WTC11 (cell line): ENCODE data around the gene TUSC7. TPM values are rescaled to one million over a fixed set of nuclear protein-coding genes. Genes with fewer than 3 reads are reported as not detected.

Experiments
- ATAC-seq: fragments of 200-7000 bp; cut with Tn5 transposase; 2 replicates; pipeline ENCODE4 v1.10.0; 2021; ENCODE audit warnings: mild to moderate bottlenecking, moderate library complexity
- CTCF ChIA-PET: fragments of 300-600 bp; sonication (Branson Sonifier 250); formaldehyde crosslinking; loops from one replicate; lab custom pipeline; 2021; ENCODE audit warnings: antibody characterized with exemption; lab: Charles Lee
- POLR2A ChIA-PET: fragments of 350-600 bp; sonication (Branson Sonifier 250); formaldehyde crosslinking; loops from one replicate; lab custom pipeline; 2021; ENCODE audit warnings: antibody characterized with exemption; lab: Charles Lee
- DNase-seq: peaks from one replicate; pipeline ENCODE4 v3.0.0; 2021; ENCODE audit warnings: low spot score
- H3K27ac Mint-ChIP-seq: 2 replicates; pipeline ENCODE4 v1.8.0; 2021; ENCODE audit warnings: mixed read lengths
- H3K27me3 Mint-ChIP-seq: 2 replicates; pipeline ENCODE4 v1.8.0; 2021; ENCODE audit warnings: low read depth, mild to moderate bottlenecking, moderate library complexity, mixed read lengths
- H3K36me3 Mint-ChIP-seq: 2 replicates; pipeline ENCODE4 v1.8.0; 2021; ENCODE audit warnings: mixed read lengths
- H3K4me1 Mint-ChIP-seq: 2 replicates; pipeline ENCODE4 v1.8.0; 2022; ENCODE audit warnings: mixed read lengths
- H3K4me3 Mint-ChIP-seq: 2 replicates; pipeline ENCODE4 v1.8.0; 2021; ENCODE audit warnings: mild to moderate bottlenecking, moderate library complexity, mixed read lengths
- H3K9me3 Mint-ChIP-seq: 2 replicates; pipeline ENCODE4 v1.8.0; 2021; ENCODE audit warnings: mixed read lengths
- ARID4B ChIP-seq: sonication (generic); formaldehyde crosslinking; IDR thresholded peaks from 2 replicates; pipeline ENCODE4 v1.8.0; 2023; ENCODE audit warnings: missing genetic modification reagents, mild to moderate bottlenecking, borderline replicate concordance
- ATF6 ChIP-seq: sonication (generic); formaldehyde crosslinking; IDR thresholded peaks from 2 replicates; pipeline ENCODE4 v1.8.1; 2023; ENCODE audit warnings: mild to moderate bottlenecking, missing genetic modification reagents
- CDX4 ChIP-seq: fragments of 250-450 bp; sonication (Bioruptor Pico); IDR thresholded peaks from 2 replicates; pipeline ENCODE4 v1.9.0; 2021; ENCODE audit warnings: moderate library complexity, mild to moderate bottlenecking, inconsistent platforms, borderline replicate concordance
- CREM ChIP-seq: sonication (generic); formaldehyde crosslinking; IDR thresholded peaks from 2 replicates; pipeline ENCODE4 v1.8.1; 2022; ENCODE audit warnings: mild to moderate bottlenecking, missing genetic modification reagents, moderate library complexity
- E2F4 ChIP-seq: sonication (generic); formaldehyde crosslinking; IDR thresholded peaks from 2 replicates; pipeline ENCODE4 v1.8.1; 2022; ENCODE audit warnings: low read depth, mild to moderate bottlenecking, moderate library complexity, missing genetic modification reagents, borderline replicate concordance
- E2F5 ChIP-seq: sonication (generic); formaldehyde crosslinking; IDR thresholded peaks from 2 replicates; pipeline ENCODE4 v1.8.1; 2022; ENCODE audit warnings: mild to moderate bottlenecking, moderate library complexity, missing genetic modification reagents
- ETV6 ChIP-seq: sonication (generic); formaldehyde crosslinking; IDR thresholded peaks from 2 replicates; pipeline ENCODE4 v1.8.1; 2022; ENCODE audit warnings: mild to moderate bottlenecking, missing genetic modification reagents
- FOXJ3 ChIP-seq: sonication (generic); formaldehyde crosslinking; IDR thresholded peaks from 2 replicates; pipeline ENCODE4 v1.9.0; 2021; ENCODE audit warnings: missing genetic modification reagents, mild to moderate bottlenecking, borderline replicate concordance
- FOXP1 ChIP-seq: sonication (generic); formaldehyde crosslinking; IDR thresholded peaks from 2 replicates; pipeline ENCODE4 v1.8.0; 2022; ENCODE audit warnings: missing genetic modification reagents, mild to moderate bottlenecking, moderate library complexity, borderline replicate concordance
- GABPB1 ChIP-seq: sonication (generic); formaldehyde crosslinking; IDR thresholded peaks from 2 replicates; pipeline ENCODE4 v1.8.1; 2023; ENCODE audit warnings: mild to moderate bottlenecking, missing genetic modification reagents
- GTF2I ChIP-seq: fragments of 250-450 bp; sonication (Bioruptor Pico); conservative IDR thresholded peaks from 2 replicates; pipeline ENCODE4 v1.4.0; 2021; ENCODE audit warnings: mild to moderate bottlenecking
- JAZF1 ChIP-seq: fragments of 250-450 bp; sonication (Bioruptor Pico); IDR thresholded peaks from 2 replicates; pipeline ENCODE4 v1.9.0; 2021; ENCODE audit warnings: moderate library complexity, mild to moderate bottlenecking, inconsistent platforms
- KAT7 ChIP-seq: sonication (generic); formaldehyde crosslinking; IDR thresholded peaks from 2 replicates; pipeline ENCODE4 v1.8.1; 2023; ENCODE audit warnings: missing genetic modification reagents, mild to moderate bottlenecking, borderline replicate concordance
- MAX ChIP-seq: sonication (generic); formaldehyde crosslinking; IDR thresholded peaks from 2 replicates; pipeline ENCODE4 v1.8.0; 2022; ENCODE audit warnings: mild to moderate bottlenecking, missing genetic modification reagents
- NFYB ChIP-seq: sonication (generic); formaldehyde crosslinking; conservative IDR thresholded peaks from 2 replicates; pipeline ENCODE4 v1.8.0; 2022; ENCODE audit warnings: low read depth, missing genetic modification reagents
- PRRX2 ChIP-seq: fragments of 250-450 bp; sonication (Bioruptor Pico); IDR thresholded peaks from 2 replicates; pipeline ENCODE4 v1.8.0; 2021; ENCODE audit warnings: mild to moderate bottlenecking
- SMAD3 ChIP-seq: sonication (generic); formaldehyde crosslinking; IDR thresholded peaks from 2 replicates; pipeline ENCODE4 v1.8.0; 2022; ENCODE audit warnings: missing genetic modification reagents, mild to moderate bottlenecking, borderline replicate concordance
- USF2 ChIP-seq: sonication (generic); formaldehyde crosslinking; IDR thresholded peaks from 2 replicates; pipeline ENCODE4 v1.8.1; 2023; ENCODE audit warnings: mild to moderate bottlenecking, missing genetic modification reagents, moderate library complexity
- ZBTB43 ChIP-seq: sonication (generic); formaldehyde crosslinking; IDR thresholded peaks from 2 replicates; pipeline ENCODE4 v1.8.1; 2023; ENCODE audit warnings: mild to moderate bottlenecking, missing genetic modification reagents
- ZNF281 ChIP-seq: sonication (generic); formaldehyde crosslinking; IDR thresholded peaks from 2 replicates; pipeline ENCODE4 v1.8.0; 2023; ENCODE audit warnings: mild to moderate bottlenecking, missing genetic modification reagents
- ZNF396 ChIP-seq: fragments of 250-450 bp; sonication (Bioruptor Pico); IDR thresholded peaks from 2 replicates; pipeline ENCODE4 v1.8.0; 2021; ENCODE audit warnings: mild to moderate bottlenecking, moderate library complexity, borderline replicate concordance
- ZNF423 ChIP-seq: fragments of 250-450 bp; sonication (Bioruptor Pico); IDR thresholded peaks from 2 replicates; pipeline ENCODE4 v2.1.2; 2022; ENCODE audit warnings: mild to moderate bottlenecking, moderate library complexity
- total RNA-seq: library from RNA; stranded (reverse); gene quantifications from 3 replicates; pipeline ENCODE4 v1.2.3, GENCODE V29; 2021

TUSC7 gene
- total RNA-seq, 1 experiment from 2014 or later: not detected

GRCh38 chr3:116739678-116740077 lies 30.1 kb downstream of the TUSC7 start:
- CTCF ChIA-PET: no interaction called here
- Mint-ChIP-seq H3K9me3 (peaks cover 19% of the 10 kb centered on the region), H3K36me3 (peaks cover 12% of the 10 kb centered on the region), H3K4me3 (no peak overlapping the region), H3K4me1 (no peaks in the 10 kb centered on the region), H3K27me3 (no peaks in the 10 kb centered on the region), H3K27ac (no peak overlapping the region)
- TF ChIP-seq ARID4B (no peak), SMAD3 (CRISPR knock-in tag) (no peak), FOXJ3 (CRISPR knock-in tag) (no peak), PRRX2 (CRISPR knock-in tag) (no peak), MAX (no peak), ZNF396 (CRISPR knock-in tag) (no peak), ATF6 (no peak), JAZF1 (CRISPR knock-in tag) (no peak), ZBTB43 (CRISPR knock-in tag) (no peak), CDX4 (CRISPR knock-in tag) (no peak), ZNF423 (CRISPR knock-in tag) (no peak), ETV6 (CRISPR knock-in tag) (no peak), E2F5 (CRISPR knock-in tag) (no peak), E2F4 (no peak)
- ATAC-seq (no peak), DNase-seq (no peak)
- POLR2A ChIA-PET: no interaction called here

- no peaks in the 10 kb centered on the region for H3K27me3 Mint-ChIP-seq
- H3K9me3 Mint-ChIP-seq: peaks cover 15% of the 10 kb centered on the region
- no peak for ATAC-seq
- H3K27ac Mint-ChIP-seq: no peak overlapping the region
- no peak overlapping the region for H3K4me3 Mint-ChIP-seq
- no peak for DNase-seq
- ChIA-PET CTCF (no interaction called here), POLR2A (no interaction called here)
- H3K4me1 Mint-ChIP-seq: no peaks in the 10 kb centered on the region
- H3K36me3 Mint-ChIP-seq: peaks cover 9% of the 10 kb centered on the region
- TF ChIP-seq JAZF1 (CRISPR knock-in tag): no peak
- TF ChIP-seq ZNF281 (CRISPR knock-in tag): no peak
- TF ChIP-seq GTF2I (CRISPR knock-in tag): no peak
- TF ChIP-seq KAT7 (CRISPR knock-in tag): no peak
- TF ChIP-seq FOXP1 (CRISPR knock-in tag): no peak
- TF ChIP-seq CREM (CRISPR knock-in tag): no peak
- no peak for TF ChIP-seq NFYB (CRISPR knock-in tag)
- no peak for TF ChIP-seq GABPB1
- TF ChIP-seq USF2 (CRISPR knock-in tag): no peak
Observed at GRCh38 chr3:116740293-116740692, 30.7 kb downstream of the TUSC7 start.
